Measurements from ENCODE around the gene SLC33A1.
"Not testable (repeated sequence)": the region's sequence is repeated elsewhere in the genome, so short reads cannot be mapped to it uniquely, and the experiment has no call there.

The SLC33A1 gene

GRCh38 chr3:155886915-155887314 is 32.7 kb upstream of the SLC33A1 start:
- no peak for TF ChIP-seq CTCF (IDR thresholded peaks at IDR 0.05; ENCODE audit: low read depth, low read length, missing control alignments)
- no peak for DNase-seq (ENCODE audit: low read depth)
- in situ Hi-C loops (cut with HindIII; ENCODE audit: low sequenced_read_pairs) = no loop called here
- no peak overlapping the region for H3K4me3 ChIP-seq (ENCODE audit: low read depth, low read length)

- DNase-seq (ENCODE audit: low read depth); in situ Hi-C loops (cut with HindIII; ENCODE audit: low sequenced_read_pairs); H3K4me3 ChIP-seq (ENCODE audit: low read depth, low read length): not testable (repeated sequence)
Observed at GRCh38 chr3:155886348-155886747, 32.1 kb upstream of the SLC33A1 start.

GRCh38 chr3:155885292-155885691 is 31.1 kb upstream of the SLC33A1 start:
- no peak for DNase-seq (ENCODE audit: low read depth)
- no peak overlapping the region for H3K4me3 ChIP-seq (ENCODE audit: low read depth, low read length)
- in situ Hi-C loops (cut with HindIII; ENCODE audit: low sequenced_read_pairs) = no loop called here
- no peak for TF ChIP-seq CTCF (IDR thresholded peaks at IDR 0.05; ENCODE audit: low read depth, low read length, missing control alignments)

- in situ Hi-C loops (cut with HindIII; ENCODE audit: low sequenced_read_pairs) = no loop called here
- TF ChIP-seq CTCF (IDR thresholded peaks at IDR 0.05; ENCODE audit: low read depth, low read length, missing control alignments) = no peak
- no peak for DNase-seq (ENCODE audit: low read depth)
- H3K4me3 ChIP-seq (ENCODE audit: low read depth, low read length) = no peak overlapping the region
Observed at GRCh38 chr3:155884292-155884691, 30.1 kb upstream of the SLC33A1 start.

- TF ChIP-seq CTCF (IDR thresholded peaks at IDR 0.05; ENCODE audit: low read depth, low read length, missing control alignments) = no peak
- in situ Hi-C loops (cut with HindIII; ENCODE audit: low sequenced_read_pairs) = no loop called here
- H3K4me3 ChIP-seq (ENCODE audit: low read depth, low read length) = no peak overlapping the region
- DNase-seq (ENCODE audit: low read depth) = no peak
Observed at GRCh38 chr3:155880286-155880685, 26.1 kb upstream of the SLC33A1 start.

GRCh38 chr3:155876503-155876902 is 22.3 kb upstream of the SLC33A1 start:
- in situ Hi-C loops (cut with HindIII; ENCODE audit: low sequenced_read_pairs) = no loop called here

GRCh38 chr3:155876037-155876436 is 21.8 kb upstream of the SLC33A1 start:
- in situ Hi-C loops (cut with HindIII; ENCODE audit: low sequenced_read_pairs) = no loop called here
- no peak overlapping the region for H3K4me3 ChIP-seq (ENCODE audit: low read depth, low read length)
- no peak for DNase-seq (ENCODE audit: low read depth)
- no peak for TF ChIP-seq CTCF (IDR thresholded peaks at IDR 0.05; ENCODE audit: low read depth, low read length, missing control alignments)

More at GRCh38 chr3:155876503-155876902, 22.3 kb upstream of the SLC33A1 start:
- TF ChIP-seq CTCF (IDR thresholded peaks at IDR 0.05; ENCODE audit: low read depth, low read length, missing control alignments) = no peak
- DNase-seq (ENCODE audit: low read depth) = no peak
- H3K4me3 ChIP-seq (ENCODE audit: low read depth, low read length) = no peak overlapping the region

Data from astrocyte of the cerebellum (primary cell).